GM12878 (cell line): ENCODE data around the gene DCLRE1C. TPM values are rescaled to one million over a fixed set of nuclear protein-coding genes. Genes with fewer than 3 reads are reported as not detected.

Experiments used
- ATF7 ChIP-seq: fragments of 450-650 bp; IDR thresholded peaks from 2 replicates; pipeline ENCODE4 v1.6.1; 2016; ENCODE audit warnings: low read depth, mild to moderate bottlenecking
- CBX5 ChIP-seq: sonication (generic); IDR thresholded peaks from 2 replicates; pipeline ENCODE4 v1.6.1; 2016; ENCODE audit warnings: low read depth, moderate library complexity, mild to moderate bottlenecking, inconsistent platforms
- IRF4 ChIP-seq: IDR thresholded peaks from 2 replicates; pipeline ENCODE4 v1.6.1; 2011; ENCODE audit warnings: low read depth, low read length
- PML ChIP-seq: IDR thresholded peaks from 2 replicates; pipeline ENCODE4 v1.6.1; 2012; ENCODE audit warnings: low read length, inconsistent platforms
- POU2F2 ChIP-seq: IDR thresholded peaks from 3 replicates; pipeline ENCODE4 v1.6.1; 2011; ENCODE audit warnings: low read depth, mild to moderate bottlenecking, low read length, borderline replicate concordance
- polyA plus RNA-seq, 11 experiments: library from polyadenylated mRNA; depleted of rRNA in 4 of 11; unstranded in 6 of 11; stranded (reverse) in 5 of 11; fragments of >200 nt; fragmentation: Nextera tagmentation in 4 of 11; fragmentation: Illumina TruSeq in 1 of 11; extraction: Ambion mirVana in 4 of 11; extraction: Trizol in 1 of 11; gene quantifications; 1 replicate in 1 of 11; 2 replicates in 10 of 11; pipeline versions ENCODE4 v1.2.1 to v1.2.3, GENCODE V29; 2011 to 2016; ENCODE audit warnings: inconsistent platforms in 2 of 11, missing spikeins in 2 of 11, low read depth in 1 of 11
- total RNA-seq, 4 experiments: library from RNA; depleted of rRNA in 3 of 4; stranded (reverse); fragments of >200 nt in 3 of 4; fragmentation: Illumina TruSeq in 1 of 4; extraction: Trizol in 1 of 4; gene quantifications; 2 replicates each; pipeline versions ENCODE4 v1.2.1 to v1.2.3, GENCODE V29; 2013 to 2021
- TF ChIP-seq, protein P1 (sequence below): fragments of 450-650 bp; IDR thresholded peaks from 2 replicates; pipeline ENCODE4 v1.6.1; 2014; ENCODE audit warnings: mild to moderate bottlenecking
- TF ChIP-seq, protein P2 (sequence below): IDR thresholded peaks from 2 replicates; pipeline ENCODE4 v1.6.1; 2012; ENCODE audit warnings: mild to moderate bottlenecking, low read depth, low read length

DCLRE1C gene
- total and polyA plus RNA-seq, 10 of the 15 experiments (the other 5 are each of a cell fraction or from before 2014, with no cell fraction given), result 15.7 to 43.4 (median 26.0) TPM

DNA sequence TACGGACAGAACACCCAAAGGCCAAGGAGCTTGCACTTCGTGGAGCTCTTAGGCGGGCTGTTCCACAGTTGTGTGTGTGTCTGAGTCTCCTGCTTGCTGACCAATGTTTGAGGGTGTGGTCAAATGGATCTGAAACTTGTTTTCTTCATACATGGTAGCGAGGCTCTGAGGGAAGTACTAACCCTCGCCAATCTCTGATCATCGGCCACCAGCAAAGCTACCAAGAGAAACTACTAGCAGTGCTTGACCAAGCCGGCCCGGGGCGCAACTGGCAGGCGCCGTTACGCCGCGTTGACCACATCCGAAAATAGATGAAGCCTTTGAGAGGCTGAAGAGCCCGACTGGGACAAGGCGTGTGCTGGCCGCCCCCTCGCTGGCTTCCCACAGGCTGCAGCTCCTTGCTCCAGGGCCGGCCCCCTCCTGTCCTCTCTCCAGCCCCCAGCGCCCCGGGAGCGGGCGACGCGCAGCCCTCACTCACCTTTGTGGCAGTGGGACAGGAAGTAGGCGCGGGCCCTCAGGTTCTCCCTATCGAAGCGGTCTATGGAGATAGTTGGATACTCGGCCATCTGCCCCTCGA, 384 bp downstream of the DCLRE1C start (continued):
- TF ChIP-seq ATF7, result no peak
- TF ChIP-seq PML, result peak; percentile 72
- TF ChIP-seq IRF4, result peak; percentile 23; the same call in 1 of the 2 replicates
- TF ChIP-seq, protein P1, sequence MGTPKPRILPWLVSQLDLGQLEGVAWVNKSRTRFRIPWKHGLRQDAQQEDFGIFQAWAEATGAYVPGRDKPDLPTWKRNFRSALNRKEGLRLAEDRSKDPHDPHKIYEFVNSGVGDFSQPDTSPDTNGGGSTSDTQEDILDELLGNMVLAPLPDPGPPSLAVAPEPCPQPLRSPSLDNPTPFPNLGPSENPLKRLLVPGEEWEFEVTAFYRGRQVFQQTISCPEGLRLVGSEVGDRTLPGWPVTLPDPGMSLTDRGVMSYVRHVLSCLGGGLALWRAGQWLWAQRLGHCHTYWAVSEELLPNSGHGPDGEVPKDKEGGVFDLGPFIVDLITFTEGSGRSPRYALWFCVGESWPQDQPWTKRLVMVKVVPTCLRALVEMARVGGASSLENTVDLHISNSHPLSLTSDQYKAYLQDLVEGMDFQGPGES, result no peak
- TF ChIP-seq POU2F2, result 0 out of 3 replicates have a peak, but pooled peaks have one; percentile 15
- TF ChIP-seq CBX5, result 0 out of 2 replicates have a peak, but pooled peaks have one; percentile 15
- TF ChIP-seq, protein P2, sequence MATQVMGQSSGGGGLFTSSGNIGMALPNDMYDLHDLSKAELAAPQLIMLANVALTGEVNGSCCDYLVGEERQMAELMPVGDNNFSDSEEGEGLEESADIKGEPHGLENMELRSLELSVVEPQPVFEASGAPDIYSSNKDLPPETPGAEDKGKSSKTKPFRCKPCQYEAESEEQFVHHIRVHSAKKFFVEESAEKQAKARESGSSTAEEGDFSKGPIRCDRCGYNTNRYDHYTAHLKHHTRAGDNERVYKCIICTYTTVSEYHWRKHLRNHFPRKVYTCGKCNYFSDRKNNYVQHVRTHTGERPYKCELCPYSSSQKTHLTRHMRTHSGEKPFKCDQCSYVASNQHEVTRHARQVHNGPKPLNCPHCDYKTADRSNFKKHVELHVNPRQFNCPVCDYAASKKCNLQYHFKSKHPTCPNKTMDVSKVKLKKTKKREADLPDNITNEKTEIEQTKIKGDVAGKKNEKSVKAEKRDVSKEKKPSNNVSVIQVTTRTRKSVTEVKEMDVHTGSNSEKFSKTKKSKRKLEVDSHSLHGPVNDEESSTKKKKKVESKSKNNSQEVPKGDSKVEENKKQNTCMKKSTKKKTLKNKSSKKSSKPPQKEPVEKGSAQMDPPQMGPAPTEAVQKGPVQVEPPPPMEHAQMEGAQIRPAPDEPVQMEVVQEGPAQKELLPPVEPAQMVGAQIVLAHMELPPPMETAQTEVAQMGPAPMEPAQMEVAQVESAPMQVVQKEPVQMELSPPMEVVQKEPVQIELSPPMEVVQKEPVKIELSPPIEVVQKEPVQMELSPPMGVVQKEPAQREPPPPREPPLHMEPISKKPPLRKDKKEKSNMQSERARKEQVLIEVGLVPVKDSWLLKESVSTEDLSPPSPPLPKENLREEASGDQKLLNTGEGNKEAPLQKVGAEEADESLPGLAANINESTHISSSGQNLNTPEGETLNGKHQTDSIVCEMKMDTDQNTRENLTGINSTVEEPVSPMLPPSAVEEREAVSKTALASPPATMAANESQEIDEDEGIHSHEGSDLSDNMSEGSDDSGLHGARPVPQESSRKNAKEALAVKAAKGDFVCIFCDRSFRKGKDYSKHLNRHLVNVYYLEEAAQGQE, result no peak
